GM12801 (cell line): Measurements from ENCODE around the gene CA10.

Source experiments
- CTCF ChIP-seq: IDR thresholded peaks from one replicate; pipeline ENCODE4 v1.5.1; 2011; ENCODE audit warnings: control low read depth; ENCODE audit not compliant: insufficient read length; ENCODE audit errors: extremely low read depth

The CA10 gene

GRCh38 chr17:51948128-51948527, 210.4 kb downstream of the CA10 start:
- TF ChIP-seq CTCF, result no peak

GRCh38 chr17:51947160-51947735, 211.3 kb downstream of the CA10 start:
- no peak for TF ChIP-seq CTCF

- no peak for TF ChIP-seq CTCF
Measured at GRCh38 chr17:51946311-51946710, 212.2 kb downstream of the CA10 start.

GRCh38 chr17:51941272-51941671, 217.2 kb downstream of the CA10 start:
- TF ChIP-seq CTCF, result no peak

- no peak for TF ChIP-seq CTCF
Measured at GRCh38 chr17:51937264-51937663, 221.2 kb downstream of the CA10 start.

- TF ChIP-seq CTCF, result no peak
Measured at GRCh38 chr17:51935477-51935876, 223.0 kb downstream of the CA10 start.

GRCh38 chr17:51933647-51934046, 224.9 kb downstream of the CA10 start:
- no peak for TF ChIP-seq CTCF
